Peyer's patch (tissue), 4 donors: Measurements from ENCODE around the gene FILIP1.

ENCODE experiments used
- POLR2A ChIP-seq, 2 donors: fragments of 450-650 bp; IDR thresholded peaks; one replicate each; pipeline ENCODE4 v1.5.1; 2017; ENCODE audit warnings: antibody characterized with exemption in 2 of 2, mild to moderate bottlenecking in 2 of 2, moderate library complexity in 2 of 2
- TF ChIP-seq, protein P1 (sequence below), 6 experiments: fragments of 450-650 bp in 4 of 6; fragments of 200-600 bp in 2 of 6; sonication (generic) in 1 of 6; IDR thresholded peaks; one replicate each; pipeline ENCODE4 v1.5.1; 2017 to 2019; ENCODE audit warnings: antibody characterized with exemption in 6 of 6, mild to moderate bottlenecking in 3 of 6, moderate library complexity in 1 of 6

DNA sequence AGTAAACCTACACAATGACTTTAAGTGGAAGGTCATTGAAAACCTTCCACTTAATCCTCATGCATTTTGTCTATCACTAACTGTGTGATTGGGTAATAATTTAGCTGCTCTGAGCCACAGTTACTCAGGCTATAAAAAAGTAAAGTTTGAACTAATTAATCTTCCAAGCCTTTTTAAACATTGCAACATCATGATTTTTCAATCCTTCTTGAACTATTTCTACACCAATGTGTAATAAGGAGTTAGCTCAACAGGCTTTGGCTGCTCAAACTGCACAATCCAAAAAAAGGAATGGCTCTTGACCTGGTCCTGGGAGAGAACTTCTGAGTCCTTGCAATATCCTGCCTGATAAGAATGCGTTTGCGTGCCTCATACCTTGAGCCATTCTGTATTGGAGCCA is 34.8 kb upstream of the FILIP1 start:
- TF ChIP-seq, protein P1, sequence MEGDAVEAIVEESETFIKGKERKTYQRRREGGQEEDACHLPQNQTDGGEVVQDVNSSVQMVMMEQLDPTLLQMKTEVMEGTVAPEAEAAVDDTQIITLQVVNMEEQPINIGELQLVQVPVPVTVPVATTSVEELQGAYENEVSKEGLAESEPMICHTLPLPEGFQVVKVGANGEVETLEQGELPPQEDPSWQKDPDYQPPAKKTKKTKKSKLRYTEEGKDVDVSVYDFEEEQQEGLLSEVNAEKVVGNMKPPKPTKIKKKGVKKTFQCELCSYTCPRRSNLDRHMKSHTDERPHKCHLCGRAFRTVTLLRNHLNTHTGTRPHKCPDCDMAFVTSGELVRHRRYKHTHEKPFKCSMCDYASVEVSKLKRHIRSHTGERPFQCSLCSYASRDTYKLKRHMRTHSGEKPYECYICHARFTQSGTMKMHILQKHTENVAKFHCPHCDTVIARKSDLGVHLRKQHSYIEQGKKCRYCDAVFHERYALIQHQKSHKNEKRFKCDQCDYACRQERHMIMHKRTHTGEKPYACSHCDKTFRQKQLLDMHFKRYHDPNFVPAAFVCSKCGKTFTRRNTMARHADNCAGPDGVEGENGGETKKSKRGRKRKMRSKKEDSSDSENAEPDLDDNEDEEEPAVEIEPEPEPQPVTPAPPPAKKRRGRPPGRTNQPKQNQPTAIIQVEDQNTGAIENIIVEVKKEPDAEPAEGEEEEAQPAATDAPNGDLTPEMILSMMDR (IDR thresholded peaks at IDR 0.05), result no peak
- TF ChIP-seq POLR2A (IDR thresholded peaks at IDR 0.05), result no peak
